ENCODE results near the gene RMP24.
A peak's percentile ranks its signal among the peaks of the same experiment; 100 is the strongest.

Gene RMP24

GRCh38 chr18:35972197-35973000 is at the start of gene RMP24:
TSS of gene RMP24 (plus strand) at chr18:35972679.
- DNase-seq (ENCODE audit: low spot score): peak; percentile 76
- FAIRE-seq: no peak

- no peak for DNase-seq (ENCODE audit: low spot score)
- no peak for FAIRE-seq
Observed at GRCh38 chr18:35923939-35924684, 48.4 kb upstream of the RMP24 start.

GRCh38 chr18:35926884-35927283 is 45.6 kb upstream of the RMP24 start:
- DNase-seq (ENCODE audit: low spot score): no peak
- no peak for FAIRE-seq

GRCh38 chr18:35927430-35927829 is 45.0 kb upstream of the RMP24 start:
- DNase-seq (ENCODE audit: low spot score): no peak
- no peak for FAIRE-seq

- no peak for FAIRE-seq
- peak; percentile 80 for DNase-seq (ENCODE audit: low spot score)
Observed at GRCh38 chr18:35933982-35934381, 38.5 kb upstream of the RMP24 start.

GRCh38 chr18:35934891-35935290 is 37.6 kb upstream of the RMP24 start:
- FAIRE-seq (no peak), DNase-seq (ENCODE audit: low spot score) (no peak)

GRCh38 chr18:35935805-35936204 is 36.7 kb upstream of the RMP24 start:
- FAIRE-seq (no peak), DNase-seq (ENCODE audit: low spot score) (no peak)

- FAIRE-seq (no peak), DNase-seq (ENCODE audit: low spot score) (no peak)
Observed at GRCh38 chr18:35936951-35937350, 35.5 kb upstream of the RMP24 start.

- FAIRE-seq: peak; percentile 71
- DNase-seq (ENCODE audit: low spot score): peak; percentile 32
Observed at GRCh38 chr18:35938158-35938557, 34.3 kb upstream of the RMP24 start.

- FAIRE-seq (no peak), DNase-seq (ENCODE audit: low spot score) (no peak)
Observed at GRCh38 chr18:35938562-35938961, 33.9 kb upstream of the RMP24 start.

- no peak for DNase-seq (ENCODE audit: low spot score)
- no peak for FAIRE-seq
Observed at GRCh38 chr18:35939138-35939537, 33.3 kb upstream of the RMP24 start.

GRCh38 chr18:35941299-35941698 is 31.2 kb upstream of the RMP24 start:
- no peak for DNase-seq (ENCODE audit: low spot score)
- no peak for FAIRE-seq

GRCh38 chr18:35942133-35942532 is 30.3 kb upstream of the RMP24 start:
- no peak for FAIRE-seq
- DNase-seq (ENCODE audit: low spot score): no peak

GRCh38 chr18:35942661-35943060 is 29.8 kb upstream of the RMP24 start:
- FAIRE-seq (no peak), DNase-seq (ENCODE audit: low spot score) (no peak)

GRCh38 chr18:35948080-35948479 is 24.4 kb upstream of the RMP24 start:
- FAIRE-seq: no peak
- DNase-seq (ENCODE audit: low spot score): no peak

- DNase-seq (ENCODE audit: low spot score) (no peak), FAIRE-seq (no peak)
Observed at GRCh38 chr18:35949090-35949489, 23.4 kb upstream of the RMP24 start.

GRCh38 chr18:35949903-35950627 is 22.4 kb upstream of the RMP24 start:
- no peak for FAIRE-seq
- no peak for DNase-seq (ENCODE audit: low spot score)

GRCh38 chr18:35950628-35950982 is 21.9 kb upstream of the RMP24 start:
- no peak for FAIRE-seq

GRCh38 chr18:35953688-35954087 is 18.8 kb upstream of the RMP24 start:
- DNase-seq (ENCODE audit: low spot score) (no peak), FAIRE-seq (no peak)

More at GRCh38 chr18:35950628-35950982, 21.9 kb upstream of the RMP24 start:
- no peak for DNase-seq (ENCODE audit: low spot score)

- DNase-seq (ENCODE audit: low spot score): no peak
- FAIRE-seq: no peak
Observed at GRCh38 chr18:35956226-35956625, 16.3 kb upstream of the RMP24 start.

- DNase-seq (ENCODE audit: low spot score) (no peak), FAIRE-seq (no peak)
Observed at GRCh38 chr18:35962320-35962719, 10.2 kb upstream of the RMP24 start.

- no peak for DNase-seq (ENCODE audit: low spot score)
- FAIRE-seq: no peak
Observed at GRCh38 chr18:35964319-35964718, 8.2 kb upstream of the RMP24 start.

Data from RCC 7860 (cell line).